Measurements from ENCODE around the gene FAM117A.

DNA sequence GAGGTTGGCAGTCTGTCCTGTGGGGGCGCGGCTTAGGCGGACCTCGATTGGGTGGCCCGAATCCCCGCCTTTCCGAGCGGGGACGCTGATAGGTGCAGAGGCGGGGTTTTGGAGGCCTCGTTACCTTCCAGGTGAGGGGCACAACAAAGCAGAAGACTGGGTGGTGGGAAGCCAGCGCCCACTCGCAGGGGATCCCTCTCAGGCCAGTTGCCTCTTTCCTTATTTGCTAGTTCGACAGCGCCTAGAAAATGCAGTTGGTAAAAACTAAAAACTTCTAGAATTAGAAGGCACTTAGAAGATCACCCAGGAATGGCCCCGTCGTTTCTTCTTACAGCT, 25.3 kb upstream of the FAM117A start:
- TF ChIP-seq, protein P1, sequence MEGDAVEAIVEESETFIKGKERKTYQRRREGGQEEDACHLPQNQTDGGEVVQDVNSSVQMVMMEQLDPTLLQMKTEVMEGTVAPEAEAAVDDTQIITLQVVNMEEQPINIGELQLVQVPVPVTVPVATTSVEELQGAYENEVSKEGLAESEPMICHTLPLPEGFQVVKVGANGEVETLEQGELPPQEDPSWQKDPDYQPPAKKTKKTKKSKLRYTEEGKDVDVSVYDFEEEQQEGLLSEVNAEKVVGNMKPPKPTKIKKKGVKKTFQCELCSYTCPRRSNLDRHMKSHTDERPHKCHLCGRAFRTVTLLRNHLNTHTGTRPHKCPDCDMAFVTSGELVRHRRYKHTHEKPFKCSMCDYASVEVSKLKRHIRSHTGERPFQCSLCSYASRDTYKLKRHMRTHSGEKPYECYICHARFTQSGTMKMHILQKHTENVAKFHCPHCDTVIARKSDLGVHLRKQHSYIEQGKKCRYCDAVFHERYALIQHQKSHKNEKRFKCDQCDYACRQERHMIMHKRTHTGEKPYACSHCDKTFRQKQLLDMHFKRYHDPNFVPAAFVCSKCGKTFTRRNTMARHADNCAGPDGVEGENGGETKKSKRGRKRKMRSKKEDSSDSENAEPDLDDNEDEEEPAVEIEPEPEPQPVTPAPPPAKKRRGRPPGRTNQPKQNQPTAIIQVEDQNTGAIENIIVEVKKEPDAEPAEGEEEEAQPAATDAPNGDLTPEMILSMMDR (IDR thresholded peaks at IDR 0.05; ENCODE audit: borderline replicate concordance, extremely low read depth, low read length, poor library complexity, severe bottlenecking) = no peak
- TF ChIP-seq EZH2 (IDR thresholded peaks at IDR 0.05; ENCODE audit: borderline replicate concordance, low read depth, low read length, severe bottlenecking) = no peak
